Right ventricle myocardium inferior (tissue), 1 donor: Measurements from ENCODE around the gene DHX58. TPM values are rescaled to one million over a fixed set of nuclear protein-coding genes. Genes with fewer than 3 reads are reported as not detected.

Source experiments
- ATAC-seq: fragments of 200-7000 bp; cut with Tn5 transposase; one replicate; pipeline ENCODE4 v1.9.1; 2020; ENCODE audit warnings: mild to moderate bottlenecking, moderate library complexity
- DNase-seq: peaks from one replicate; pipeline ENCODE4 v3.0.0; 2021; ENCODE audit errors: missing footprints
- intact Hi-C: fragments of 100-400 bp; cut with DNase I; formaldehyde crosslinking; loops from one replicate; pipeline ENCODE4 v1.11.0; 2022
- total RNA-seq: library from RNA; stranded (reverse); fragmentation: NEBNext Ultra II Directional; extraction: Animal tissue kit (Norgen Biotek cat#: 25700); gene quantifications from one replicate; pipeline ENCODE4 v1.2.1, GENCODE V29; 2021
- donor health status: DM: no; HTN: yes; CAD: no; lungs with severe emphysema.

The DHX58 gene
- total RNA-seq, 1 donor from 2014 or later = 5.0 TPM

DNA sequence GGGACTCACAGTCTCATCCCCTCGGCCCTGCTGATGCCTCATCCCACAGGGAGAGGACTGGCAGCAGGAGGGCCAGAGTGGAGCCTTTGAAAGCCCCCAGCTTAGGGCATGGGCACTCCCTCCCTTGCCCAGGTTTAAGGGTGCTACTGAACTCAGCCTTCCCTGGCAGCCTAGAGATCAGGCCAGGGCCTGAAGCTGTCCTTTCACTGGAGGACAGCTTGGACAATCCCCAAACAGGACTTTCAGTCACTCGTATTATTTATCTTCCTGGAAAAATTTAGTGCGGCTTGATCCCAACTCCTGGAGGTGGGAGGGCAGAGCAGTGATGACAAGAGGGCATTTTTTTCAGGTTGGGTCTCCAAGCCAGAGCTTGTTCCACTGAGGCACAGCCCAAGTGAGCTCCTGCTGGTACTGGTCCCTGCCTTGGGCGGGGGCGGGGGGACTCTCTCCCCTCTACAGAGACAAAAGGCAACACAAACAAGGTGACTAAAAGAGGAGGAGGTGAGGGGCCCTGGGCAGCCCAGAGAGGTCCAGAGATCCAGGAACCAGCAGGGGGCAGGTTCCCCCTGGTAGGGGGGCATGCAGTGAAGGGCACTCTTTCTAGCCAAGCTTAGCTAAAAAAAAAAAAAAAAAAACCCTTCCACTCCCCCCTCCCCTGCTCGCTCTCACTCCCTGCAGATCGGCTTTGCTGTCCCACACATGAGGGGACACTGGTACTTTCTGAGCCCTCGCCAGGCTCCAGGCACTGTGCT lies 16.0 kb downstream of the DHX58 start:
- DNase-seq (no peak), ATAC-seq (no peak)
- intact Hi-C loops = no loop called here

DNA sequence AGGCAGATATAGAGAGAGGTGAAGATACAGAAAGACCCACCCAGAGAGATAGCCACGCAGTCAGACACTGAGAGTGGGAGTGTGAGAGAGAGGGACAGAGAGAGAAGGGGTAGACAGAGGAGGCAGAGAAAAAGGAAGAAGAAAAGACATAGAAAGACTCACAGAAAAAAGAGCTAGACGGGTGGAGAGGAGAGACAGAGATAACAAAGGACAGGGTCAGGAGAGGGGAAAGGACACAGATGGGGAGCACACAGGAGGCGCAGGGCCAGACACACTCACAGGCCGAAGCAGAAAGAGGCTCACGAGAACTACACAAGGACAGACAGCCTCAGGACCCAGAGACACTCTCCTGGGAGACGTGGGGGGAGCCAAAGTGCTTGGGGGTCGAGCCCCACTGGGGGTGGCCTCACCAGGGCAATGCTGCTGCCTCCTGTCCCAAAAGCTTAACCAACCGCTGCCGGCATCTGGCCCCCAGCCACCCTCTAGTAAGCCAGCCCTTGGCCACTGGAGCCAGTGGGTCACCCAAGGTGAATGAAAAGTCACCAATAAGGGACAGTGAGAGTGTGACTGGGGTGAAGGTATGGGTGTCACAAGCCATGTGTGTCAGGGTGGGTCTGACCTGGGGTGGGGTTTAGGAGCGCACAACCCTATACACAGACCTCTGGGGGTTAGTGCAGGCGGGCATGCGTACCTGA lies 18.0 kb downstream of the DHX58 start:
- peak; percentile 17 for ATAC-seq
- DNase-seq = no peak
- intact Hi-C loops = no loop called here

DNA sequence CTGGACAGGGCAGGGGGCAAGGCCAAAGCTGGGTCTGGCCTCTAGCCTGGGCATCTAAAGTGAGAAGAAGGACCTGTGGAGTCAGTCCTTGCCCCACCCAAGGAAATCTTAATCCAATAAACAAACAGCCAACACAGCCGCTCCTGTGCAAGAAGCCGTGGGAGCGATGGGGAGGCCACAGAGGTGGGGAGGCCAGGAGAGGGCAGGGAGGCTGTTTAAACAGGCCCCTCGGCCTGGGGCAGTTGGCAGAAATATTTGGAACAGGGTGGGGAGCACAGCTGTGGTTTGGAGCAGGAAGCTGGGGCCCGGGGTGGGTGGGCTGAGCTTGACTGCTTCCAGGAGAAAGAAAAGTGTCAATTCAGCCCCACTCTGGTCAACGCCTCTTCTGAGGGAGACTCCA lies 19.6 kb downstream of the DHX58 start:
- DNase-seq (no peak), ATAC-seq (no peak)

DNA sequence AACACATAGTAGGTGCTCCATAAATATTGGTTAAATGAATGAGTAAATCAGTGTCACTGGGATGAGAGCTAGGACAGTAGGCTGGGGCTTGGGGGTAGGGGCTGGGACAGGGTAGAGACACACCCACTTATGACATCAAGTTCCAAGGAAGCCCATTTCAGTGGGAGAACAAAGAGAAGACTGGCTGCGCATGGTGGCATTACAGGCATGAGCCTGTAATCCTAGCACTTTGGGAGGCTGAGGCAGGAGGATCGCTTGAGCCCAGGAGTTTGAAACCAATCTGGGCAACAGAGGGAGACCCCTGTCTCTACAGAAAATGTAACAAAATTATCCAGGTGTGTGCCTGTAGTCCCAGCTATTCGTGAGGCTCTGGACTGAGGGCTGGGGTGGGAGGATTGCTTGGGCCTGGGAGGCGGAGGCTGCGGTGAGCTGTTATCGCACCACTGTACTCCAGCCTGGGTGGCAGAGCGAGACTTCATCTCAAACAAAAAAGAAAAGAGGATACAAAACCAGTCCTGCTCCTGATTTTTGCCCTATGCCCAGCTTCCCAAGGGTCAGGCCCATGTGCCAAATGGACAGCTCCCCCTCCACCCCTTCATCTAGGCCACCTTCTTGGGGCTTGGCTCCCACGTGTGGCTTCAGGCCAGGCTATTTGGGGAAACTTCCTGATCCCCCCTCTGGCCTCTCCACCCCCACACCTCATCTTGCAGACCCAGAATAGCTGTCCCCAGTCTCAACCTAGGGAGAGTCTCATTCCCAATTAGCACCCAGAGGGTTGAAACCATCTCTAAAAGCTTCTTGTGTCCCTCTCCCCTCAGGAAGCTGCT lies 21.3 kb downstream of the DHX58 start:
- intact Hi-C loops = no loop called here
- DNase-seq = no peak
- ATAC-seq = no peak

More for the DNA sequence above, 19.6 kb downstream of the DHX58 start:
- intact Hi-C loops = no loop called here

DNA sequence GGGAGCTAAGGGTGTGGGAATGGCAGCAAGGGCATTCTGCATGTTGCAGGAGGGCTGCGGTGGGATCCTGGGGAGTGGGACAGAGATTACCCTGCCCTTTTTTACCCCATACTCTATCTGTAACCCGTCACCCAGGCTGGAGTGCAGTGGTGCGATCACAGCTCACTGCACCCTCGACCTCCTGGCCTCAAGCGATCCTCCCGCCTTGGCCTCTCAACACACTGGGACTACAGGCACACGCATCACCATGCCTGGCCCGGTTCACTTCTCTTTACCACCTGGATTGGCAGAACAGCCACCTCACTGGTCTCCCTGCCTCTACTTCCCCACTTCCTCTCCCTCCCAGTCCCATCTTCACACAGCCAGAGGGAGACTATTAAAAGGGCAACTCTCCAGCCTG lies 23.8 kb downstream of the DHX58 start:
- ATAC-seq (no peak), DNase-seq (no peak)
- intact Hi-C loops = no loop called here

DNA sequence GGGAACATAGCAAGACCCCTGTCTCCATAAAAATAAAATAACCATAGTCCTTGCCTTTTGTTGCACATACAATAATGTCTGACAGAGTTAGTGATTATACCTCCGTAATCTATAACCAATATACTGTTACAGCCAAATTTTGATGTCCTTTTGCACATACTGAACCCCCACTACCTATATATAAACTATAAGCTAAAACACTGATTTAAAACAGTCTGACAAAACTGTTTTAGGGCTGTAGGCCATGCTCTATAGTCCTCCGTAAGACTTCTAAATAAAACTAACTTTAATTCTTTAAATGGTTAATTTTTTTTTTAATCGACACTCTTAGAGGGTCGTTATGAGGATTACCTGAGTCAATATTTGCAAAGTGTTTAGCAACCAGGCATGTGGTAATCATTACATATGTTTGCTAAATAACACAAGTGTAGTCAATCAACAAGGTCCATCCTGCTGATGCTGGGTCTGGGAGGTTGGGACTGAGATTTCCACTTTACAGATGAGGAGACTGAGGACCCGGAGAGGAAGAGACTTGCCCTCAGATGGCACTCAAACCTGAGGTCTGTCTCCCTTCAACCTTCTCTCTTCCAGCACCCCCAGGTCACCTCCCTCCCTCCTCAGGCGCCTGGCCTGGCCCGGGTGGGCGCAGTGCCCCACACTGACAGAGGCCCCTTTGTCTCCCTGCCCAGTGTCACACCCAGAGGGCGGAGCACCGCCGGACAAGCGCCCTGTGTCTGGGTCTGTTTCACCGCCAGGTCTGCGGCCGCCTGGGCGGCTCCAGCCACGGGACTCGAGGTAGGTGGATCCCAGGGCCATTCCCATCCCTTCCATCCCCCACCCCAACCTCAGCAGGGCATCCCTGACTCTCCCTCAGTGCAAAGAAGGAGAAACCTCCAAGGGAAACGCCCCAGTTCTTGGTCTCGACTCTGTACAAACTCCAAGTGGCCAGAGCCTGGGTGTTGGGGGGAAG lies 24.5 kb downstream of the DHX58 start:
- intact Hi-C loops = no loop called here
- DNase-seq (no peak), ATAC-seq (no peak)

DNA sequence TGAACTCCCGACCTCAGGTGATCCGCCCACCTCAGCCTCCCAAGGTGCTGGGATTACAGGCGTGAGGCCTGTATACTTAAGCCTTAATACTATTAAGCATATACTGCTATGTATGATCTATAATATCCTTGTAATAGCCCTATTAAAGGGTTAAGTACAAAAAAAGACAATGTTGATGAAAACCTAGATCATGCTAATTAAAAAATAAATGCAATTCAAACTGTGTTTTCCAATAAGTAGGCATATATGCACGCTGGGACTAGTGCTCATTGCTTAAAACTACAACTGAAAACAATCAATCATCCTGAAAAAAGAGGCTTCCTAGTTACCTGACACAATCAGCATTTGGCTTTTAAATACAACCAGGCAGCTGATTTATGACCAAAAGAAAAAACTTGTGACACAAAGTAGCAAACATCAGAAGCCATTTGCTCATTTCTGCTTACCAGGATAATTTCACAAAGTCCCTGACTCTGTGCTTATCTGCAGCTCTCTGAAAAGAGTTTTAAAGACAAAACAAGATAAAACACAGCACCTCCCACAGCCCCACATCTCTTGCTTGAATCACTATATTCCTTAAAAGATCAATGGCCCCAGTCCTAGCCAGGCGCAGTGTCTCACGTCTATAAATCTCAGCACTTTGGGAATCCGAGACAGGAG lies 25.3 kb downstream of the DHX58 start:
- ATAC-seq = no peak
- intact Hi-C loops = no loop called here

DNA sequence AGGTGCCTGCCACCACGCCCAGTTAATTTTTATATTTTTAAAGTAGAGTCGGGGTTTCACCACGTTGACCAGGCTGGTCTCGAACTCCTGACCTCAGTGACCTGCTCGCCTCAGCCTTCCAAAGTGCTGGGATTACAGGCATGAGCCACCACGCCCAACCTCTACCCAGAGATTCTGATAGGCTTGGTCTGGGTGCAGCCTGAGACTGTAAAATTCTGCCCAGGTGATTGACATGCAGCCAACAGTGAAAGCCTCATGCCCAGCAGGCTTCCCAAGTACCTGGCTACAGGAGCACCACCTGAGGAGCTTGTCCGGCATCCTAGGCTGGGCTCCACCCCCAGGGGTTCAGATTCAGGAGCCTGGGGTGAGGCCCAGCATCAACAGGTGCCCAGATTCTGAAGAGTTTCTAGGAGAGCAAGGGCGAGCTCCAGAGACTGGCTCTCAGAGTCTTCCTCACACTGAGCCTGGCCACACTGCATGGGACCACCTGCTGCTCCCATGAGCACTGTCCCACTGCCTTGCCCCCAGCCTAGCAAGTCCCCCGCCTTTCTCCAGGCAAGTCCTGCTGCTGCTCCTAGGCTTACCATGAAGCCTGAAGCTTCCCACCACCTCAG lies 30.9 kb downstream of the DHX58 start:
- intact Hi-C loops = no loop called here
- no peak for DNase-seq
- no peak for ATAC-seq

More for the DNA sequence above, 25.3 kb downstream of the DHX58 start:
- no peak for DNase-seq

DNA sequence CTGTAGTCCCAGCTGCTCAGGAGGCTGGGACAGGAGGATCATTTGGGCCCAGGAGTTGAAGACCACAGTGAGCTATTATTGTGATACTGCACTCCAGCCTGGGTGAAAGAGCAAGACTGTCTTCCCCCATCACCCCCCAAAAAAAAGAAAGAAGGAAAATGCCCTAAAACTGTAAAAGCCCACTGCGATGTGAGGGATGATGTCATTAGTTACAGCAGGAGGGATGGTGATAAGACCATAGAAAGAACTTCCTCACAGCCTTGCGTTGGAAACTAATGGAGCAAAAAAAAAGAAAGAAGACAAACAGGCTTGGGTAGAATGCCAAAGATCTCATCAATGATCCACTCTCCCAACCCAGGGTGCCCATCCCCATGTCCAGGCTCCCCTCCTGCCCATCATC lies 33.0 kb downstream of the DHX58 start:
- DNase-seq = no peak
- intact Hi-C loops = no loop called here
- no peak for ATAC-seq

DNA sequence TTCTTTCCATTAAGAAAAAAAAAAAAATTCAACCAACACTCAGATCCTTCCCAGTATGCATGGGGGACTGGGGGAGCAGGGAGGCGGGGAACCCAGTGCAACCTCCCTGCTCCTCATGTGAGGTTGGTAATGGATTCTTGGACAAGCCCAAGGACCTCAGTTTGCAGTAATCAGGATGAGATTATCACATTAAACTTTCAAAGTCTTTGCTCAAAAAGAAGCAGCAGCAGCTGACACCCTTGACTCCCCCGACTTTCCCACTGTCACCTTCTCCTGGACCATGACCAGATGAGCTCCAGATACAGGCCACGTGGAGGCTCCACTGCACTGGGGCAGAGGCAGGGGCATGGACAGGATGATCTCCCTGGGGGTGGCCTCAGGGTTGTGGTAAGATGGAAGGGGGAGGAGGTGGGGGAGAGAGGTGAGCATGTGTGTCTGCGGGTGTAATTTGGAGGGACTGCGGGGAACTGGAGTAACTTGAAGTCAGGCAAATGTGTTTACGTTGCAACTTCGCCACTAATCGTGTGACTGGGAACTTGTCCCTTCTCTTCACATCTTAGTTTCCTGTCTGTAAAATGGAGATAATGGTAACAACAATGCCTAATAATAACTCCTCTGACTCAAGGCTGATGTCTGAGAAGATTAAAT lies 34.0 kb downstream of the DHX58 start:
- DNase-seq = no peak
- no peak for ATAC-seq
- intact Hi-C loops = no loop called here

DNA sequence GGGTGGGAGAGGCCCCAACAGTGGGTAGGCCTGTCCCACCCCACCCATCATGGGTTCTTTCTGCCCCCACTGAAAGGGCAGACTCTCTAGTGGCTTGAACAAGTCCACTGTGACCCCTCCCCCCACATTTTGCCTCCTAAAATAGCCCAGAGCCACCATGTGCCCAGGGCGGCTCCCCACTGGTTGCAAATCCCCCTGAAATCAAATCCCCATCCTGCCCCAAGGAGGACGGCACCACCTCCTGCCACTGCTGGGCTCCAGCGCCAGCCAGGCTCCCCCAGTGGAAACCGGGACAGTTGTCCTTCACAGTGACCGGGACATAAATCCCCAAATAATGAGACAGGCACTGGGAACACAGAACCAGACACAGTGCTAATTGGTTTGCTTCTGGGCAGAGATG lies 34.8 kb downstream of the DHX58 start:
- intact Hi-C loops = no loop called here
- DNase-seq = no peak
- ATAC-seq = no peak

DNA sequence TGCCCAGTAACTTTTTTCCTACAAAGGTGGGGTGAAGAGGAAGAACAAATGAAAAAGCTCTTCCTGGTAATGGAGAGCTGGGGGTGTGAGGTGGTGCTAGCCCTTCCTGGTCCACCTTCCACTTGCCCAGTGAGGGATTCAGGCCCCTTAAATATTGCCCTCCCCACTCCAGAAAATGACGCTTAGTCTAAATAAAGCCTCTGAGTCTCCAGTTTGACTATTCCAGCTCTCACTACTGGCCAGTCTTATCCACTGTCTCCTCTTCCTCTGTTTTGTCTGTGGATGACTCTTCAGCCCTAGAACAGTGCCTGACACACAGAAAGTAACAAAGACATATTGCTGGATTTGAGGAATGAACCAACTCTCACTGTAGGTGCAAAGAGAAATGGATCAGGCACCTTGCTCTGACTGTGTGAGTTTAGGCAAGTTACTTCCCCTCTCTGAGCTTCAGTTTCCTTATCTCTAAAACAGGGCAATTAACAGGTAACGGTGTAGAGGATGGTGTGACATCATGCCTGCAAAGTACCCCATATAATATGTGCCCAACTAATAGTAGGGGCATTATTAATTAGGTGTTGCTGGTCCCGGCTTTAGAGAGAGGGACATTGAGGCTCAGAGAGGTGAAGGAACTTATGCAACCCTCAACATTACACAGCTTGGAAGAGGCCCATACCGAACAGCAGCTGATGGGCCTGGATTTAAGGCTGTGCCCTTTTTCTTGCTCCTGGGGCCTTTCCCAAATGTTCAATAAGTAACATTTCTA lies 35.5 kb downstream of the DHX58 start:
- DNase-seq = no peak
- ATAC-seq = no peak
- intact Hi-C loops = no loop called here

DNA sequence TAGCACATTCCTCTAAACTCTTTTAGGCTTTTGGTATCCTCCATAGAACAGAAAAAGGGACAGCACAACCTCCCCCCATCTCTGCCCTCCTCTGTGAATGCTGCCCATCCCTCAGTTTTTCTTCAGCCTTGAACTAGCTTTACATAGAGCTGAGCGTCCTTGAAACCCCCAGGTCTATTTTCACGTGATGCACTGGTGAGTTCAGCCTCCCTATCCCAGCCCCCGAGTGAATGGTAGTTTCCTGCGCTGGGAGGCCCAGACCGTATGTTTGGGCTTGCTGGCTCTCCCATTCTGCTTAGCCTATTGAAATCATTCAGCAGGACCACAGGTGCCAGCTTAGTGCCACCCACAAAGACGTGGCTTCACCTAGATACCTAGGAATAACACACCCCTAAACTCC lies 36.7 kb downstream of the DHX58 start:
- intact Hi-C loops = no loop called here
- ATAC-seq = no peak
- DNase-seq = no peak

DNA sequence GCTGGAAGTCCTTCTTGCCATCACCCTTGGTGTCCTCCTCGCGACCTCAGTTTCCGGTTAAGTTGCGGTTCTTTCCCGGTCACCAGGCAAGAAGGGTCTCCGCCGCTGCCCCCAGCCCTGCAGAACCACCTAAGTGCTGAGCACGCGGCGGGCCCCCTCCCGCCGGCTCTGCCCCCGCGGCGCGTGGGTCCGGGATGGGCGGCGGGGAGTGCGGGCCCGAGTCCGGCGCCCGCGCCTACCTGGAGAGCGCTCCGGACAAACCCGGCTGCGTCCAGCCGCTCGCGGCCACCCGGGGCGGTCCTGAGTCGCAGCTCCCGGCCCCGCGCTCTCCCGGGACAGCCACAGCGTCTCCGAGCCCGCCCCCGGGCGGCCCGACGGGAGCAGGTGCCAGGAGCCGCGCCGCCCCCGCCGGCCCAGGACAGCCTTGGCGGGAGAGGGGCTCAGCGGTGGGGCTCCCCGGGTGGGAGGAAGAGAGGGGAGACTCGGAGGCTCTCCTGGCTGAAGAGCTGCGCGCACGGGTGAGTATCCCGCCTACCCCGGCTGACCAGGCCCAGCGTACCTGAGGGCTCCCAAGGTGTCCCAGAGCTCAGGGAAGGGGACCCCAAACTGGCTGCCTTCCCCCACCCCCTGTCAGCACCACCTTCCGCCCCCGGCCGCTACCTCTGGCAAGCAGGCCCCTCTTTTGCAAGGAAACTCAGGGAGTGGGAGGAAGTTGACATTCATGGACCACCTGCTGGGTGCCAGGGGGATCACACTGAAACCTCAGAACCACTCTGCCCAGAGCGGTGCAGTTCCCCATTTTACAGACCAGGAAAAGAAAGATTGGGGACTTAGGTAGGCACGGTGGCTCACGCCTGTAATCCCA lies 40.0 kb downstream of the DHX58 start:
- ATAC-seq (peak; percentile 37), DNase-seq (no peak)
- intact Hi-C loops = no loop called here

DNA sequence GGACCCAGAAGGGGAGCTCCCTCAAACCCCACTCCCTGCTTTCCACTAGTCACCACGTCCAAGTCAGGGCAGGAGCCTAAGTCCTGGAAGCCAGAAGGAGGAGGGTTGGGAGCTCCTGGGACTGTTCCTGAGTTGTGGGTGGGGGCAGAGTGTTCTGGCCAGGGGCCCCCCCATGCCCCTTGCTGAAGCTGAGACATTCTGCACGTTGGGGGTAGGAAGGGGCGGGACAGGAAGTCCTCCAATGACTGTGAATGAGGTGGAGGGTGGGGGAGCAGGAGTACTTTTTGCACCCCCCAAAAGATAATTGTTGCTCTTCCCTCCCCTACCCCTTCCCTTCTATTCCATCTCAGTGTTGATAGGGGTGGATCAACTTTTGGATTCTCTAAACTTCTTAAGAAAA lies 40.7 kb downstream of the DHX58 start:
- intact Hi-C loops = no loop called here
- ATAC-seq (no peak), DNase-seq (no peak)

DNA sequence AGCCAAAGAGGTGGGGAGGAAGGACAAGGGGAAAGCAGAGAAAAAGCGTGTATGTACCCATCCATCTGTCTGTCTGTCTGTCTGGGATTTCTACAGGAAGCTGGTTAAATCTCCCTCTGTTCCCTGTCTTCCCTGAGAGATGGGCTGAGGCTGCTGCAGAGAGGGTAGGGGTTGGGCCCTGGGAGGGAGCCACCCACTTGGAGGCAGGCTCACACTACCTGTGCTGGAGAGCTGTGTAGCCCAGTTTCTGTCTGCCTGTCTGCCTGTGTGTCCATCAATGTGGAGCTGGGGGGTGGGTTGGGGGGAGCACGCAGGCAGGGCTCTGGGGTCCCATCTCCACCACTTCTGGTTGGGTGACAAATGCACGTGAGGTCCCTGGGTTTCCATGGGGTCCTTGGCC lies 43.5 kb downstream of the DHX58 start:
- no peak for DNase-seq
- ATAC-seq = no peak
- intact Hi-C loops = no loop called here
